ENCODE measurements around the gene EEF1G. TPM values are rescaled to one million over a fixed set of nuclear protein-coding genes. Genes with fewer than 3 reads are reported as not detected.
"Not testable (repeated sequence)": the region's sequence is repeated elsewhere in the genome, so short reads cannot be mapped to it uniquely, and the experiment has no call there.

Gene EEF1G
- total RNA-seq (863 TPM), polyA plus RNA-seq (1,468 TPM)

DNA sequence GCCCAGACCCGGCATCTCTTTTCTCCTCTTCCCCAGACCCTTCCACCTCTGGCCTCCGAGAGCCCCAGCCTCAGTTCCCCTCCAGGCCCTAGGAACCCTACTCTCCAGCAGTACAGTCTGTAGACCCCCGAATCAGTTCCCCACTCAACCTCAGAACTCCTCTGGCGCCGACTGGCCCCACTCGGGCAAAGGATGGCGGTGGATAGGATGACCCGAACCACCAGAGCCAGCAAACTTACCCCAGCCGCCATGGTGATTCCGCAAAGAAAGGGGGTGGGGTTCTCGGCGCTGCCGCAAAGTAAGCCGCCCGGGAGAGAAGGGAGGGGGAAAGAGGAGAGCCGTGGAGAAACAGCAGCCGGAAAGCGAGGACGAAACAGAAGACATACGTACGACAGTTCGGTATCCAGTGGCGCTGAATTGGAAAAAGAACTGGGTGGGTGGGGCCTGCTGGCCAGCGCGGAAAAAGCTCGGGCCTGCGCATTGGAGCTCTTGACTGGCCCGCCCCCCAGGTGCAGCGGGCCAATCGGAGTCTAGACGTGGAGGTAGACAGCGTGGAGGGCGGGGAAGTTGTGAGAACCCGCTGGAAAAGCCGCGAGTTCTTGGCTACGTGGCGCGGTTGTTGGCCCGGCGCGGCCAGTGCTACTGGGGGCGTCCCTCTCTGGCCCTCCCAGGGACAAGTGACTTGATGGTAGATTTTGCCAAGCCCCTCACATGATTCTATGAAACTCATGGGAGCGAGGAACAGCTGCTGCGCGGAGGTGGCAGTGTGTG lies at the start of gene EEF1G:
Gene EEF1G (minus strand): TSS at position 300 of the 771 bp plus-strand sequence. CDS start 49 bp downstream, at position 251.
- under 1% methylated on average over 46 of the region's 46 CpGs for WGBS
- Histone ChIP-seq H3K4me1 (ENCODE audit: insufficient read depth) (no peaks in the 10 kb centered on the region), H3K27ac (ENCODE audit: low read depth) (peak within 1 kb of the TSS; percentile 85), H3K36me3 (ENCODE audit: insufficient read depth) (peaks cover 2% of the 10 kb centered on the region), H3K4me3 (ENCODE audit: low read depth, low read length) (peak within 1 kb of the TSS; percentile 64)
- peak; percentile 99 for DNase-seq (ENCODE audit: extremely low spot score)

- Histone ChIP-seq H3K4me3 (ENCODE audit: low read depth, low read length) (no peak overlapping the region), H3K36me3 (ENCODE audit: insufficient read depth) (peaks cover 4% of the 10 kb centered on the region), H3K27ac (ENCODE audit: low read depth) (peak overlapping the region; percentile 41), H3K4me1 (ENCODE audit: insufficient read depth) (no peaks in the 10 kb centered on the region)
- WGBS, result 84% methylated on average over 7 of the region's 7 CpGs
- DNase-seq (ENCODE audit: extremely low spot score), result no peak
Observed at GRCh38 chr11:62622476-62623089, 48.9 kb upstream of the EEF1G start.

- no peaks in the 10 kb centered on the region for H3K4me1 ChIP-seq (ENCODE audit: insufficient read depth)
- peak within 1 kb of the TSS; percentile 60 for H3K4me3 ChIP-seq (ENCODE audit: low read depth, low read length)
- peak; percentile 92 for DNase-seq (ENCODE audit: extremely low spot score)
- peak within 1 kb of the TSS; percentile 81 for H3K27ac ChIP-seq (ENCODE audit: low read depth)
- H3K36me3 ChIP-seq (ENCODE audit: insufficient read depth), result peaks cover 4% of the 10 kb centered on the region
- 1% methylated on average over 77 of the region's 77 CpGs for WGBS
Observed at GRCh38 chr11:62621567-62622470, 48.1 kb upstream of the EEF1G start, which contains the start of gene B3GAT3. Gene B3GAT3, minus strand, starts transcription at chr11:62621986. Its CDS starts 39 bp downstream, at chr11:62621947.

- 27% methylated on average over 8 of the region's 8 CpGs for WGBS
- Histone ChIP-seq H3K27ac (ENCODE audit: low read depth) (peak overlapping the region; percentile 81), H3K4me3 (ENCODE audit: low read depth, low read length) (peak overlapping the region; percentile 60), H3K36me3 (ENCODE audit: insufficient read depth) (peaks cover under 1% of the 10 kb centered on the region), H3K4me1 (ENCODE audit: insufficient read depth) (no peaks in the 10 kb centered on the region)
- DNase-seq (ENCODE audit: extremely low spot score), result no peak
Observed at GRCh38 chr11:62621027-62621566, 47.4 kb upstream of the EEF1G start.

GRCh38 chr11:62616957-62617356 lies 43.3 kb upstream of the EEF1G start:
- not testable (repeated sequence) for DNase-seq (ENCODE audit: extremely low spot score); H3K36me3 ChIP-seq (ENCODE audit: insufficient read depth); H3K4me3 ChIP-seq (ENCODE audit: low read depth, low read length); H3K27ac ChIP-seq (ENCODE audit: low read depth); H3K4me1 ChIP-seq (ENCODE audit: insufficient read depth)
- 92% methylated on average over 14 of the region's 14 CpGs for WGBS

- 89% methylated on average over 7 of the region's 7 CpGs for WGBS
- Histone ChIP-seq H3K36me3 (ENCODE audit: insufficient read depth) (no peaks in the 10 kb centered on the region), H3K4me3 (ENCODE audit: low read depth, low read length) (no peak overlapping the region), H3K4me1 (ENCODE audit: insufficient read depth) (no peaks in the 10 kb centered on the region), H3K27ac (ENCODE audit: low read depth) (no peak overlapping the region)
- no peak for DNase-seq (ENCODE audit: extremely low spot score)
Observed at GRCh38 chr11:62615521-62615920, 41.8 kb upstream of the EEF1G start.

- no peaks in the 10 kb centered on the region for H3K4me1 ChIP-seq (ENCODE audit: insufficient read depth)
- WGBS, result 72% methylated on average over 8 of the region's 8 CpGs
- no peaks in the 10 kb centered on the region for H3K36me3 ChIP-seq (ENCODE audit: insufficient read depth)
- H3K27ac ChIP-seq (ENCODE audit: low read depth), result no peak overlapping the region
- H3K4me3 ChIP-seq (ENCODE audit: low read depth, low read length), result no peak overlapping the region
- DNase-seq (ENCODE audit: extremely low spot score), result no peak
Observed at GRCh38 chr11:62614275-62614674, 40.6 kb upstream of the EEF1G start.

GRCh38 chr11:62613291-62613778 lies 39.6 kb upstream of the EEF1G start:
- 54% methylated on average over 15 of the region's 15 CpGs for WGBS
- no peak overlapping the region for H3K4me3 ChIP-seq (ENCODE audit: low read depth, low read length)
- H3K4me1 ChIP-seq (ENCODE audit: insufficient read depth), result no peaks in the 10 kb centered on the region
- H3K36me3 ChIP-seq (ENCODE audit: insufficient read depth), result no peaks in the 10 kb centered on the region
- H3K27ac ChIP-seq (ENCODE audit: low read depth), result peak overlapping the region; percentile 91
- no peak for DNase-seq (ENCODE audit: extremely low spot score)

GRCh38 chr11:62612366-62613290 lies 38.9 kb upstream of the EEF1G start, which contains the start of the genes EML3 and ROM1:
Gene EML3, minus strand, starts transcription at chr11:62612775. Its CDS starts 318 bp downstream, at chr11:62612457.
Gene ROM1, plus strand, starts transcription at chr11:62613257. Its CDS starts 25 bp downstream, at chr11:62613282.
- H3K4me1 ChIP-seq (ENCODE audit: insufficient read depth), result no peaks in the 10 kb centered on the region
- H3K36me3 ChIP-seq (ENCODE audit: insufficient read depth), result no peaks in the 10 kb centered on the region
- peak within 1 kb of the TSS; percentile 69 for H3K4me3 ChIP-seq (ENCODE audit: low read depth, low read length)
- DNase-seq (ENCODE audit: extremely low spot score), result no peak
- WGBS, result 3% methylated on average over 88 of the region's 91 CpGs
- H3K27ac ChIP-seq (ENCODE audit: low read depth), result peak within 1 kb of the TSS; percentile 91

- DNase-seq (ENCODE audit: extremely low spot score), result no peak
- peak overlapping the region; percentile 91 for H3K27ac ChIP-seq (ENCODE audit: low read depth)
- no peaks in the 10 kb centered on the region for H3K36me3 ChIP-seq (ENCODE audit: insufficient read depth)
- peak overlapping the region; percentile 69 for H3K4me3 ChIP-seq (ENCODE audit: low read depth, low read length)
- WGBS, result under 1% methylated on average over 34 of the region's 34 CpGs
- H3K4me1 ChIP-seq (ENCODE audit: insufficient read depth), result no peaks in the 10 kb centered on the region
Observed at GRCh38 chr11:62611705-62612365, 38.1 kb upstream of the EEF1G start.

DNA sequence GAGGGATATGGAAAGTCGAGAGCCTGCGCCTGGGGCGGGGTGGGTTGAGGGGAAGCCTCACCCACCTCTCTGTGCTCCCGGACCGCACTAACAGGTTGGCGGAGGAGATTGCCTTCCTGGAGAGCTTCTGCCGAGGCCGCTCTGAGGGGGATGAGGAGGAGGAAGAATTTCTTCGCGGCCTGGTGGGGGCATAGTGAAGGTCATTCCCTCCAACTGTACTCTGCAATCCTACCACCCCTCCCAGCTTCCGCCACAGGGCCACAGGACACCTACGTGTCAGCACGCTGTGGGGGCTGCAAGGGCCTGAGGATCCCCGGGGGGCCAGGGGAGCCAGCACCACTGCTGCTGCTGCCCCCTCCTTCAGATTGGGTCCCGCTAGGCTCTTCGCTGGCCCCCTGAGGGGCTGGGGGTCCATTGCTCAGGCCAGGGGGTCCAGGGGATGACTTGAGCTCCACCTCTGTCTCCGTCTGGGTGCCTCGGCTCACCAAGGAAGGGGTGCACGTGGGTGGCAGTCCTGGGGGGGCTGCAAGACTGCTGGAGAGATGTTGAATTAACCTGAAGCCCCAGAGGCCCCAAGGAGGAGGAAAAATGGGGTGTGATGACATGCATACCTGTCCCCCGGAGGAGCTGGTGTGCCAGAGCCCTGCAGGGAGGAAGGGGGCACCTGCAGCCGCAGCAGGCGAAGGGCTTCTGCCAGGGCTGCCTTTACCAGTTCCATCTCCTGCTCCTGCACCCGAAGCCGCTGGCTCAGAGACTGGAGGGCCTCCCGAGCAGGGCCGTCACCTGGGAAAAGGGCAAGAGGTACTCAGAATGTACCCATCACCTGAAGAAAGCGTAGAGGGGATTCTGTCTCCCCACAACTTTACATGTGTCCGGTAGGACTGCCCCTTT lies 37.4 kb upstream of the EEF1G start:
- H3K4me3 ChIP-seq (ENCODE audit: low read depth, low read length), result peak overlapping the region; percentile 69
- no peak for DNase-seq (ENCODE audit: extremely low spot score)
- H3K36me3 ChIP-seq (ENCODE audit: insufficient read depth), result no peaks in the 10 kb centered on the region
- WGBS, result 69% methylated on average over 28 of the region's 28 CpGs
- H3K27ac ChIP-seq (ENCODE audit: low read depth), result no peak overlapping the region
- H3K4me1 ChIP-seq (ENCODE audit: insufficient read depth), result no peaks in the 10 kb centered on the region

Measured in urinary bladder (tissue), 4 donors.